Measurements from ENCODE around the gene STIM1. TPM values are rescaled to one million over a fixed set of nuclear protein-coding genes. Genes with fewer than 3 reads are reported as not detected.

The STIM1 gene
- total and polyA plus RNA-seq, 10 of the 15 experiments (the other 5 are each of a cell fraction or from before 2014, with no cell fraction given): 8.6 to 57.7 (median 29.3) TPM

GRCh38 chr11:4068962-4069361, 213.5 kb downstream of the STIM1 start (continued):
- TF ChIP-seq CUX1 (IDR thresholded peaks at IDR 0.05; ENCODE audit: insufficient replicate concordance, low read depth, low read length): no peak

- ChIA-PET SMC1A (ENCODE audit: uncharacterized antibody, unreplicated experiment) (interaction anchor here (1.1 to 21.1 kb wide), 17 partner anchors 7 to 262 kb away, joined by 3 to 805 read pairs (median 8); partner anchors contain the start of genes PGAP2, RHOG and STIM1), CTCF (interaction anchor here (1.1 to 13.4 kb wide), 19 partner anchors 8 to 326 kb away, joined by 3 to 979 read pairs (median 12); partner anchors contain the start of genes PGAP2, RHOG and STIM1), POLR2A (interaction anchor here (0.5 to 3.7 kb wide), 6 partner anchors 12 to 263 kb away, joined by 3 to 39 read pairs (median 5); partner anchors contain the start of genes PGAP2 and STIM1), RAD21 (ENCODE audit: unreplicated experiment) (interaction anchor here (0.8 to 20.6 kb wide), 13 partner anchors 14 to 263 kb away, joined by 3 to 605 read pairs (median 9); partner anchors contain the start of genes PGAP2, RHOG and STIM1)
- Histone ChIP-seq H4K20me1 (ENCODE audit: control insufficient read depth, insufficient read depth) (no peaks in the 10 kb centered on the region), H3K9ac (ENCODE audit: control insufficient read depth, insufficient read depth, low read length) (no peak overlapping the region), H3K9me3 (replicated peaks; ENCODE audit: control insufficient read depth, insufficient read depth, low read length) (no peaks in the 10 kb centered on the region), H3K79me2 (ENCODE audit: control insufficient read depth, insufficient read depth, low read length) (no peaks in the 10 kb centered on the region), H3K27ac (ENCODE audit: control insufficient read depth, insufficient read depth) (no peak overlapping the region), H3K4me3 (no peak overlapping the region), H3K36me3 (ENCODE audit: control insufficient read depth in 2 of 2, insufficient read depth in 2 of 2, low read length in 1 of 2) (peaks cover 4 to 5% of the 10 kb centered on the region in 2 experiments; a peak in 1 of 4 replicates), H3K4me1 (ENCODE audit: control insufficient read depth, insufficient read depth, low read length) (peaks cover 6% of the 10 kb centered on the region; the same call in 1 of the 2 replicates), H2AFZ (ENCODE audit: control insufficient read depth, low read depth, low read length) (no peak overlapping the region), H3K27me3 (replicated peaks in 1 of 2; ENCODE audit: control insufficient read depth in 2 of 2, insufficient read depth in 2 of 2, low read length in 1 of 2) (no peaks in the 10 kb centered on the region), H3K4me2 (ENCODE audit: control insufficient read depth, insufficient read depth) (no peak overlapping the region)
- no peak for FAIRE-seq
- BruUV-seq (replicated peaks): no TSS peak
- intact Hi-C loops (cut with micrococcal nuclease; ENCODE audit: unreplicated experiment): no loop called here
- in situ Hi-C loops (cut with MboI): no loop called here
- ATAC-seq: no peak
- DNase-seq (ENCODE audit: low read depth, low spot score): no peak
- TF ChIP-seq RAD51 (IDR thresholded peaks at IDR 0.05) (no peak), NFYB (IDR thresholded peaks at IDR 0.05; ENCODE audit: insufficient read depth, low read depth, low read length) (no peak), NRF1 (conservative IDR thresholded peaks at IDR 0.05; ENCODE audit: low read depth, low read length) (no peak), ZNF592 (IDR thresholded peaks at IDR 0.05) (no peak), RB1 (IDR thresholded peaks at IDR 0.05; ENCODE audit: borderline replicate concordance) (no peak), BCL11A (IDR thresholded peaks at IDR 0.05; ENCODE audit: low read depth, low read length) (no peak), ATF3 (IDR thresholded peaks at IDR 0.05; ENCODE audit: borderline replicate concordance, extremely low read depth, low read depth, low read length) (no peak), SIN3A (IDR thresholded peaks at IDR 0.05; ENCODE audit: low read depth, low read length) (no peak), GATAD2B (conservative IDR thresholded peaks at IDR 0.05; ENCODE audit: low read depth) (no peak), ZNF217 (IDR thresholded peaks at IDR 0.05) (no peak), MXI1 (IDR thresholded peaks at IDR 0.05; ENCODE audit: low read depth, low read length) (no peak), ESRRA (IDR thresholded peaks at IDR 0.05; ENCODE audit: low read length) (no peak)
These were observed 215.9 kb downstream of the STIM1 start for GRCh38 chr11:4071325-4071724.

Measured in GM12878 (cell line).